Tracheal epithelial cell (primary cell): ENCODE data around the gene PTPN12. TPM values are rescaled to one million over a fixed set of nuclear protein-coding genes. Genes with fewer than 3 reads are reported as not detected.

Experiments
- total RNA-seq: library from RNA; depleted of rRNA; stranded (reverse); fragments of >200 nt; gene quantifications from 2 replicates; pipeline ENCODE4 v1.2.1, GENCODE V29; 2014

PTPN12 gene
- 33.5 and 43.6 TPM in 2 replicates for total RNA-seq

DNA sequence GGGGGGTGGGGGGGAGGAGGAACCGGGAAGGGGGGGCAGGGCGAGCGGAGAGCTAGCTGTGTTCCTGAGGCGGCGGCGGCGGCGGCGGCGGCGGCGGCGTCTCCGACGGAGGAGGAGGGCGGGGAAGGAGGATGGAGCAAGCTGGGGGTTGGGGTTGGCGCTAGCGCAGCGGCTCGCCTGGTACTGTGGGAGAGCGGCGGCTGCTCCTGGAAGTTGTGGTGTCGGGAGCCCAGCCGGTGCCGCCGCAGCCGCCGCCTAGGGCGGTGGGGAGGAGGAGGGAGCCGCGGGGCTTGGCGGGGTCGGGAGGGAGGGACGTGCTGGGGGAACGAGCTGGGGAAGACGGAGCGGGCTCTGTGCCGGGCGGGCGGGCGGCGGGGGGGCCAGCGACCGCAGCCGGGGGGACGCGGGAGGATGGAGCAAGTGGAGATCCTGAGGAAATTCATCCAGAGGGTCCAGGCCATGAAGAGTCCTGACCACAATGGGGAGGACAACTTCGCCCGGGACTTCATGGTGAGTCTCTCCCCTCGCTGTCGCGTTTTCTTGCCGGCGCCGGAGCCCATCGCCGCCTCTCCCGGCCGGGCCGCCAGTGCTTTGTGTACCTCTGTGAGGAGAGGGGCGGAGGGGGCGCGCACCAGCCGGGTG lies at the start of gene PTPN12:
TSS of gene PTPN12 (plus strand) at position 160 of the 642 bp plus-strand sequence. CDS start at position 412, 252 bp downstream.

Other genes with a start within 250 kb of the PTPN12 start
- 9.2 and 9.8 TPM in 2 replicates for gene GSAP, start 120.9 kb upstream of the PTPN12 start, total RNA-seq
- 15.4 and 16.2 TPM in 2 replicates for gene RSBN1L, start 159.2 kb downstream of the PTPN12 start, total RNA-seq